Natural killer cell (primary cell): Measurements from ENCODE around the gene BROX. TPM values are rescaled to one million over a fixed set of nuclear protein-coding genes. Genes with fewer than 3 reads are reported as not detected.

Source experiments
- ATAC-seq, 3 donors: fragments of 150-1000 bp in 2 of 3; fragments of 200-7000 bp in 1 of 3; cut with Tn5 transposase; 1 replicate in 1 of 3; 2 replicates in 2 of 3; pipeline ENCODE4 v1.10.0; 2021; ENCODE audit warnings: mild to moderate bottlenecking in 2 of 3, moderate library complexity in 2 of 3
- DNase-seq, 2 donors: peaks; one replicate each; pipeline versions ENCODE4 v3.0.0 to v3.0.0-alpha.2; 2013 to 2021; ENCODE audit warnings: mixed read lengths in 1 of 2
- H3K27ac ChIP-seq: one replicate; pipeline ENCODE4 v1.5.1; 2013; ENCODE audit warnings: mild to moderate bottlenecking, low read length
- H3K27me3 ChIP-seq: one replicate; pipeline ENCODE4 v1.6.1; 2013; ENCODE audit warnings: low read length; ENCODE audit not compliant: control insufficient read depth, insufficient read depth
- H3K36me3 ChIP-seq: one replicate; pipeline ENCODE4 v1.6.1; 2013; ENCODE audit warnings: low read length; ENCODE audit not compliant: control insufficient read depth, insufficient read depth
- H3K4me1 ChIP-seq: one replicate; pipeline ENCODE4 v1.6.1; 2013; ENCODE audit warnings: low read length; ENCODE audit not compliant: control insufficient read depth, insufficient read depth
- H3K4me3 ChIP-seq: one replicate; pipeline ENCODE4 v1.5.1; 2013; ENCODE audit warnings: low read length
- H3K9me3 ChIP-seq: one replicate; pipeline ENCODE4 v1.6.1; 2013; ENCODE audit warnings: low read length; ENCODE audit not compliant: control insufficient read depth, insufficient read depth
- H3K27ac Mint-ChIP-seq, 2 donors: one replicate each; pipeline ENCODE4 v1.8.0; 2022; ENCODE audit warnings: mild to moderate bottlenecking in 2 of 2, mixed read lengths in 2 of 2, moderate library complexity in 1 of 2
- H3K27me3 Mint-ChIP-seq, 2 donors: one replicate each; pipeline ENCODE4 v1.8.0; 2022; ENCODE audit warnings: low read depth in 2 of 2, mixed read lengths in 2 of 2
- H3K36me3 Mint-ChIP-seq: one replicate; pipeline ENCODE4 v1.8.0; 2022; ENCODE audit warnings: mixed read lengths
- H3K4me1 Mint-ChIP-seq, 2 donors: one replicate each; pipeline ENCODE4 v1.8.0; 2022; ENCODE audit warnings: mixed read lengths in 2 of 2
- H3K4me3 Mint-ChIP-seq: one replicate; pipeline ENCODE4 v1.8.0; 2022; ENCODE audit warnings: mild to moderate bottlenecking, moderate library complexity, mixed read lengths
- H3K9me3 Mint-ChIP-seq, 2 donors: one replicate each; pipeline ENCODE4 v1.8.0; 2022; ENCODE audit warnings: mixed read lengths in 2 of 2
- CTCF ChIP-seq: fragments of 200-600 bp; IDR thresholded peaks from one replicate; pipeline ENCODE4 v1.8.0; 2022; ENCODE audit warnings: antibody characterized with exemption
- WGBS: methylation state at CpG from one replicate; pipeline ENCODE4 v1.1.7; 2013; ENCODE audit warnings: missing lambda C conversion rate; ENCODE audit not compliant: insufficient coverage; 5-methylcytosine and 5-hydroxymethylcytosine counted together
- intact Hi-C: fragments of 100-400 bp; cut with micrococcal nuclease; formaldehyde crosslinking; loops from one replicate; pipeline ENCODE4 v1.14.2; 2022
- total RNA-seq, 4 donors: library from RNA; stranded (reverse); fragments of 120-200 nt in 1 of 4; gene quantifications; one replicate each; pipeline versions ENCODE4 v1.2.3 to v1.2.4, GENCODE V29; 2013 to 2022

BROX gene
- total RNA-seq, 3 donors from 2014 or later (not counting 1 experiment from before 2014, with no cell fraction given): 68.3 to 75.2 (median 74.5) TPM

DNA sequence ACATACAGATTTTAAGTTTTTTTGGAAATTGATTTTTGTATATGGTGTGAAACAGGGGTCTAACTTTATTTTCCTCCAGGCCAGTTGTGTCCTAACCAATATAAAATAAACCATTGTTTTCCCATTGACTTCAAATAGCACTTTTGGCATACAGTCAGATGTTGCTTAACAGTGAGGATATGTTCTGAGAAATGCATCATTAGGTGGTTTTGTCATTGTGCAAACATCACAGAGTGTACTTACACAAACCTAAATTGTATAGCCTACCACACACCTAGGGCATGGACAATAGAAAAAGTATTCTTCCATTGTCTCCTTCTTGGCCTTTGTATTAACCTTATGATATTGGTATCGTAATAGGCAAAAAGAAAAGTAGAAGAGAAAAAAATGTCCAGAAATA, 65.1 kb downstream of the BROX start:
- Histone ChIP-seq H3K4me1 (peaks cover 10% of the 10 kb centered on the region), H3K9me3 (no peaks in the 10 kb centered on the region), H3K4me3 (no peak overlapping the region), H3K27ac (no peak overlapping the region), H3K27me3 (no peaks in the 10 kb centered on the region), H3K36me3 (no peaks in the 10 kb centered on the region)
- Mint-ChIP-seq H3K27ac (no peak overlapping the region), H3K9me3 (no peaks in the 10 kb centered on the region), H3K4me1 (peaks cover 11 to 12% of the 10 kb centered on the region in 2 donors), H3K4me3 (no peak overlapping the region), H3K36me3 (no peaks in the 10 kb centered on the region), H3K27me3 (peaks cover 17 to 21% of the 10 kb centered on the region in 2 donors)
- WGBS: no CpG with 5 or more reads among the region's 1 CpG
- no peak for DNase-seq
- ATAC-seq: no peak
- no peak for TF ChIP-seq CTCF
- intact Hi-C loops: no loop called here

DNA sequence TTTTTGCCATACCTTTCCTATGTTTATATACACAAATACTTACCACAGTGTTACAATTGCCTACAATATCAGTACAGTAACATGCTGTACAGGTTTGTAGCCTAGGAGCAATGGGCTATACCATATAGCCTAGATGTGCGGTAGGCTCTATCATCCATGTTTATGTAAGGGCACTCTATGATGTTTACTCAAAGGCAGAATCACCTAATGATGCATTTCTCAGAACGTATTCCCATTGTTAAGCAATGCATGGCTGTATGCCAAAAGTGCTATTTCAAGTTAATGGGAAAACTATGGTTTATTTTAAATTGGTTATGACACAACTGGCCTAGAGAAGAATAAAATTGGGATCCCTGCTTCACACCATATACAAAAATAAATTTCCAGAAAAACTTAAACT, 65.6 kb downstream of the BROX start:
- H3K36me3 ChIP-seq: no peaks in the 10 kb centered on the region
- Mint-ChIP-seq H3K4me1 (peaks cover 6% of the 10 kb centered on the region in 2 donors), H3K4me3 (no peak overlapping the region), H3K36me3 (no peaks in the 10 kb centered on the region), H3K27ac (no peak overlapping the region), H3K27me3 (peaks cover 17 to 22% of the 10 kb centered on the region in 2 donors), H3K9me3 (no peaks in the 10 kb centered on the region)
- H3K4me1 ChIP-seq: peaks cover 7% of the 10 kb centered on the region
- intact Hi-C loops: no loop called here
- H3K27me3 ChIP-seq: peaks cover under 1% of the 10 kb centered on the region
- TF ChIP-seq CTCF: no peak
- H3K27ac ChIP-seq: no peak overlapping the region
- DNase-seq (no peak), ATAC-seq (peak in 1 of 3 donors; percentile 17)
- no peak overlapping the region for H3K4me3 ChIP-seq
- WGBS: 88% methylated on average over 2 of the region's 2 CpGs
- no peaks in the 10 kb centered on the region for H3K9me3 ChIP-seq

GRCh38 chr1:222781251-222781650, 68.9 kb downstream of the BROX start:
- Mint-ChIP-seq H3K27ac (no peak overlapping the region), H3K27me3 (peaks cover 15 to 38% of the 10 kb centered on the region in 2 donors), H3K4me1 (no peaks in the 10 kb centered on the region), H3K36me3 (no peaks in the 10 kb centered on the region), H3K4me3 (no peak overlapping the region), H3K9me3 (no peaks in the 10 kb centered on the region)
- 57% methylated on average over 3 of the region's 4 CpGs for WGBS
- Histone ChIP-seq H3K4me1 (no peaks in the 10 kb centered on the region), H3K4me3 (no peak overlapping the region), H3K27me3 (peaks cover 3% of the 10 kb centered on the region), H3K36me3 (no peaks in the 10 kb centered on the region), H3K9me3 (no peaks in the 10 kb centered on the region), H3K27ac (no peak overlapping the region)
- TF ChIP-seq CTCF: no peak
- no peak for DNase-seq
- intact Hi-C loops: no loop called here
- no peak for ATAC-seq

GRCh38 chr1:222783051-222783450, 70.7 kb downstream of the BROX start:
- H3K36me3 ChIP-seq: no peaks in the 10 kb centered on the region
- no peaks in the 10 kb centered on the region for H3K36me3 Mint-ChIP-seq
- H3K4me1 ChIP-seq: no peaks in the 10 kb centered on the region
- no peak for TF ChIP-seq CTCF
- DNase-seq: no peak
- no peaks in the 10 kb centered on the region for H3K4me1 Mint-ChIP-seq
- no peaks in the 10 kb centered on the region for H3K9me3 ChIP-seq
- no peak overlapping the region for H3K27ac Mint-ChIP-seq
- H3K9me3 Mint-ChIP-seq: no peaks in the 10 kb centered on the region
- H3K27ac ChIP-seq: no peak overlapping the region
- peaks cover 3% of the 10 kb centered on the region for H3K27me3 ChIP-seq
- intact Hi-C loops: no loop called here
- H3K4me3 Mint-ChIP-seq: no peak overlapping the region
- H3K4me3 ChIP-seq: no peak overlapping the region
- peaks cover 19 to 40% of the 10 kb centered on the region in 2 donors for H3K27me3 Mint-ChIP-seq
- ATAC-seq: no peak
